SK-N-MC (cell line): ENCODE data around the gene FAIM2.

ENCODE experiments used
- DNase-seq: peaks from one replicate; pipeline ENCODE4 v3.0.0-alpha.2; 2011; ENCODE audit warnings: low read depth, low spot score
- H3K27ac ChIP-seq: fragments of 200-600 bp; sonication (generic); 2 replicates; pipeline ENCODE4 v1.5.1; 2016; ENCODE audit warnings: mixed run types
- H3K36me3 ChIP-seq: fragments of 200-600 bp; sonication (generic); 2 replicates; pipeline ENCODE4 v1.6.1; 2017; ENCODE audit warnings: antibody characterized with exemption, low read length, mixed read lengths; ENCODE audit not compliant: insufficient read depth
- H3K4me3 ChIP-seq: fragments of 200-600 bp; sonication (generic); 2 replicates; pipeline ENCODE4 v1.5.1; 2016
- H3K9ac ChIP-seq: fragments of 200-600 bp; sonication (generic); 2 replicates; pipeline ENCODE4 v1.8.0; 2017; ENCODE audit warnings: mixed run types, mixed read lengths; ENCODE audit not compliant: insufficient read length
- H3K9me3 ChIP-seq: fragments of 200-600 bp; sonication (generic); 2 replicates; pipeline ENCODE4 v1.6.1; 2017; ENCODE audit warnings: low read depth, mild to moderate bottlenecking, antibody characterized with exemption, low read length, moderate library complexity, mixed read lengths
- EZH2 ChIP-seq: fragments of 200-600 bp; sonication (generic); IDR thresholded peaks from one replicate; pipeline ENCODE4 v1.6.1; 2017; ENCODE audit warnings: antibody characterized with exemption
- FOXP2 ChIP-seq: optimal IDR thresholded peaks from 2 replicates; pipeline ENCODE3; 2011; ENCODE audit warnings: mild to moderate bottlenecking, moderate library complexity; ENCODE audit not compliant: insufficient read depth; ENCODE audit errors: extremely low read length, control extremely low read depth
- POLR2AphosphoS5 ChIP-seq: IDR thresholded peaks from 2 replicates; pipeline ENCODE4 v1.6.1; 2012; ENCODE audit warnings: mild to moderate bottlenecking, low read depth, low read length, borderline replicate concordance

FAIM2 gene

DNA sequence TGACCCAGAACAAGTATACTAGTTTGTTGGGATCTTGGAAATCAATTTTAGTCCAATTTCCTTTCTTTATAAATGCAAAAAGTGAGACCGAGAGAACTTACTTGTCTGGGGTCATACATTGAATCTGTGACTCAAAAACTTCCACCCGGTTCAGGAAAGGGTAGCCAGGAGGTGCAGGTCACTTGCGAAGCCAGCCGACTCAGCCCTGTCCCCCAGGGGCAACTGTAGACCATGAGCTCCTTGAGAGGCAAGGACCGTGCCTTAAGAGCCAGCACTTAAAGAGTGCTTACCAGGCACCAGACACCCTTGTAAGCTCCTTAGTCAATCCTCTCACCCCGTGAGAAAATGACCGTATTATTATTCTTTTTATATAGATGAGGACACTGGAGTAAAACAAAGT lies 60.3 kb downstream of the FAIM2 start:
- no peaks in the 10 kb centered on the region for H3K9me3 ChIP-seq
- peak overlapping the region; percentile 99 for H3K4me3 ChIP-seq
- no peaks in the 10 kb centered on the region for H3K36me3 ChIP-seq
- TF ChIP-seq POLR2AphosphoS5: no peak
- no peak for TF ChIP-seq FOXP2
- TF ChIP-seq EZH2: no peak
- H3K27ac ChIP-seq: peak overlapping the region; percentile 90
- peak overlapping the region; percentile 99 for H3K9ac ChIP-seq
- no peak for DNase-seq

DNA sequence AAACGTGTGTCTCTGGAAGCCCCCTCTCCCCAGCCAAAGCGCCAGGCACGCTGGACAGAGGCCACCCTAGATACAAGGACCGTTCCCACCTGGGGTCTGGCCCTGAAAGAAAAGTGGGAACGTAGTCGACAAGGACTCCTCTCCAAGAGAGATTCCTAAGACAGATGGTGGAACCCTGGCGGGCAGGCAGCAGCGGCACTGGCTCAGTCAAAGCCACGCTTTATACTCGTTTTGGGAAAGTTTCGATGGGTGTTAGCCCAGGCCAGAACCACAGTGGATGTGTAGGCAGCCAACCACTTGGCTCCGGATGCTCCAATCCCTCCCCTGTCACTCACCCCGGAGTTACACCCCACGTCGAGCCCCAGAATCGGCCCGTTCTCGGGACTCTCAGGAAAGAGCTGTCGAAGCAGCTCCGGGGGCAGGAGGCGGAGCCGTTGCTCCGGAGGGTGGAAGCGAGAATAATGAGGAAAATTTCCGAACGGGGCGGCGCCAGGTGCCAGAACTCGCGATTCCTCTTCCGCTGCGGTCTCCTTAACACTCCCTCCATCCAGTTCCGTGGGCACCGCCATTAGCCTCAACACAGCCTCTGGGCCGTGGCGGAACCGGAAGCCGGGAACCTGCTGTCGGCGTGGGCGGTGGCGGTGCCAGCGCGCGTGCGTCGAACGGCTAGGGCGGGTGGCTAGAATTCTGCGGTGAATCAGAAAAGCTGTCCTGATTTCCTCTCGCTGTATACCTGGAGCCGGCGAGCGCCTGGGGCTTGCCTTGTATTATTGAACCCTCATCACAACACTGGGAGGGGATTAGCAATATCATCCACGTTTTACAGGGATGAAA lies 61.0 kb downstream of the FAIM2 start, which contains the start of gene BCDIN3D:
Gene BCDIN3D (minus strand): TSS at position 588 of the 834 bp plus-strand sequence. CDS start 19 bp downstream, at position 569.
- H3K9ac ChIP-seq: peak within 1 kb of the TSS; percentile 99
- H3K9me3 ChIP-seq: no peaks in the 10 kb centered on the region
- TF ChIP-seq POLR2AphosphoS5 (peak; percentile 93), FOXP2 (no peak), EZH2 (no peak)
- peak within 1 kb of the TSS; percentile 90 for H3K27ac ChIP-seq
- H3K36me3 ChIP-seq: no peaks in the 10 kb centered on the region
- H3K4me3 ChIP-seq: peak within 1 kb of the TSS; percentile 99
- DNase-seq: no peak

DNA sequence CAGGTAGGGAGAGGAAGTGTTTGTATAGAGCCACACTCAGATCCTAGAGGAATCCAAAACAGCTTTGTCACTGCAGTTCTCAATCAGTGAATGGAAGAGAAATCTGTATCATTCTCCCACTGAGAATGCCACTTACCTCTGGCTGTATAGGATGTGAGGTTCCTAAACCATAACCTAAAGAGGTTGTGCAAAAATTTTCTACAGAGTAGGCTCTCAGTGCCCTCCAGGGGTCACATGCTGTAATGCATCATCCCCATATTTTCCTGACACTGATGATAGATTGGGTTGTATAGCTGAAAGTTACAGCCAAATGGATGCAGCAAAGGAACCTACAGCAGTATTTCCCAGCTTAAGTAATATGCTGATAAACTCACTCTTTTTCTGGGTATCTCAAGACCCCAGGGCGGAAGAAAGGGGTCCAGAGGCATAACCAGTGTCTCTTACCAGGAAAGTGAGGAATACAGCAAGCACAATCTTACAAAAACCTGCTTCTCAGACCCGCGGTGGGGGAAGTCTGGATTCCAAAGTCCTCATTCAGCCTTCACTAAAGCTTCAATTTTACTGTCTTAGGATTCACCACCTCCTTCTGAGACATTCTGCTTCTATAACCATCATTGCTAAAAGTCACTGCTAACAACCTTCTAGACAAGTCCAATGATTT lies 64.6 kb downstream of the FAIM2 start:
- no peak for TF ChIP-seq EZH2
- TF ChIP-seq FOXP2: no peak
- no peak for TF ChIP-seq POLR2AphosphoS5
- no peaks in the 10 kb centered on the region for H3K36me3 ChIP-seq
- DNase-seq: no peak
- H3K4me3 ChIP-seq: no peak overlapping the region
- H3K9ac ChIP-seq: no peak overlapping the region
- no peak overlapping the region for H3K27ac ChIP-seq
- H3K9me3 ChIP-seq: no peaks in the 10 kb centered on the region

DNA sequence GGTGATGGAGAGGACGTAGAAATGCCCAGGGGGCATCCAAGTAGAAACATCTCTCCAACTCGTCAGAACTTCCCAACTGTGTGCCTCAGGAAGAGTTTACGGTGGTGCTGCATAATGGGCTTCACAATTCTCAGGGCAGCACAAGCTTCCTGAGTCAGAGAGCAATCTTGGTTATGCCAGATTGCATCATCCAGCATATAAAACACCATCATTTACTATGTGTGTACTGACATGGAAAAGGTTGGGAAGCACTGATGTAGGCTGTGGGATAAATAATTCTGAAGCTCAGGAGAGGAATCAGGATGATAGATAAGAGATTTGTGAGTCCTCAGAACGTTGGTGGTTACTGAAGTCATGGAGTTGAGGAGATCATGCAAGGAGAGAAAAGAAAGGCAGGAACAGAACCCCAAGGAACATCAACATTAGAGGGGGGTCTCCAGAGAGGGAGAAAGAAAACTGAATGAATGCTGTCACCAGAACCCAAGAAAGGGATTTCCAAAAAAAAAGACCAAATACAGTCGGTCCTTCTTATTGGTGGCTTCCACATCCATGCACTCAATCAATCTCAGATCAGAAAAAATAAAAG lies 70.8 kb downstream of the FAIM2 start:
- TF ChIP-seq POLR2AphosphoS5: no peak
- TF ChIP-seq EZH2: no peak
- no peak for TF ChIP-seq FOXP2
- Histone ChIP-seq H3K4me3 (peak overlapping the region; percentile 53), H3K9ac (peak overlapping the region; percentile 41), H3K27ac (peak overlapping the region; percentile 90), H3K9me3 (no peaks in the 10 kb centered on the region), H3K36me3 (no peaks in the 10 kb centered on the region)
- peak; percentile 57 for DNase-seq

DNA sequence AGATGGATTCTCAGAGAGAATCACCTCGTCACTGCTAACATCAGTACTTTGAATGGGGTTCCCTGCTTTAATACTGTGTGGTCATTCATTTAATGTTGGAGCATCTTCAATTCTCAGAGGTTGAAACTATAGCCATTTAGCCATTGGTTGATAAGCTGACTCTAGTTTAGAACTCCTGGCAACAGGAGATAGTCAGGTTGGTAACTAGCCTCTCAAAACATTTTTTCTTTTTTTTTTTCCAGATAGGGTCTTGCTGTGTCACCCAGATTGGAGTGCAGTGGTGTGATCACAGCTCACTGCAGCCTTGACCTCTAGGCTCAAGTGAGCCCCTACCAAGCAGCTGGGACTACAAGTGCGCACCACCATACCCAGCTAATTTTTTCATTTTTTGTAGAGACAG lies 72.0 kb downstream of the FAIM2 start:
- Histone ChIP-seq H3K4me3 (no peak overlapping the region), H3K9ac (no peak overlapping the region), H3K27ac (peak overlapping the region; percentile 90; the same call in 1 of the 2 replicates), H3K36me3 (no peaks in the 10 kb centered on the region), H3K9me3 (no peaks in the 10 kb centered on the region)
- no peak for DNase-seq
- no peak for TF ChIP-seq EZH2
- TF ChIP-seq POLR2AphosphoS5: no peak
- TF ChIP-seq FOXP2: no peak

DNA sequence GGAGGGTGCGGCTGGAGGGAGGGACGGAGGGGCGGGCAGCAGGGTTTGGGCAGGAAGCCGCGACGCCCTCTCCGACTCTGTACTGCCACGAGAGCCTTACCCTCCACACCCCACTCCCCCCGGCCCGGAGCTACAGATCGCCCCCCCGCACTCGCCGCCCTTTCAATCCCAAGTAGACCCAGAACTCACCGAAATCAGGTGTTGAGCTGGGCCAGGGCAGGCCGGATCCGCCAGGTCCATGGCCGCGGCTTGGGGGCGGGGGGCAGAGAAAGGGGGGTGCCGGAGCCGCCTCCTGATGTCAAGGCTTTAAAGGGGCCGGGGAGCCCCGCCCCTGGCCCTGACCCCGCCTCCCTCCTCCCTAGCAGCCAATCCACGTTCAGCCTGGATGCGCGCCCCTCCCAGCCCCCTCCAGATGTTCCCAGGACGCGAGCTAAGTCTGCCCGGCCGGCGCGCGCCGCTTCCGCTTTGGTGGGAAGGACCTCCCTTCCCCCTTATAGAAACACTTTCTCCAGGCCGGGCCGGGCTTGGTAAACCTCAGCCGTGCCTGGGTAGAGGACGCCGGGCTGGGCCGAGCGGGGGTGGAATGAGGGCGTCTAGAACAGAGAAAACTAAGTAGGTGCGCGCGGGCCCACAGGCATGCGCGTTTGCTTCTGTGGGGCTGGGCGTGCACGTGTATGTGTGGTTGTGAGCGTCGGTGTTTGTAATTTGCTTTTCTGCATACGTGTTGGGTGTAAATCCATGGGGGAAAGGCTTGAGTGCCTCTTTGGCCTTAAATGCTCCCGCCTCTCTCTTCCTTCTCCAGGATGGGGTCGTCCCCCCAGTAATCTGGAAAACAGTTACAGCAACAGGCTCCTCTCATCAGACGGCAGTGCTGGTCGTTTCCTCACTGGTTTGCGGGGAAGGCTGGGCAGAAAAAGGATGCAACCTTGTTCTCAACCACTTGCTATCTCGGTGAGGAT lies 75.3 kb downstream of the FAIM2 start, which contains the start of gene NCKAP5L:
Gene NCKAP5L (minus strand): TSS at position 281 of the 959 bp plus-strand sequence. CDS start 24,369 bp downstream, outside the sequence.
- Histone ChIP-seq H3K36me3 (no peaks in the 10 kb centered on the region; the same call in 1 of the 2 replicates), H3K27ac (peak within 1 kb of the TSS; percentile 87), H3K9ac (peak within 1 kb of the TSS; percentile 85), H3K9me3 (no peaks in the 10 kb centered on the region), H3K4me3 (peak within 1 kb of the TSS; percentile 94)
- DNase-seq: peak; percentile 72
- TF ChIP-seq POLR2AphosphoS5: peak; percentile 83
- no peak for TF ChIP-seq EZH2
- TF ChIP-seq FOXP2: peak; percentile 28

DNA sequence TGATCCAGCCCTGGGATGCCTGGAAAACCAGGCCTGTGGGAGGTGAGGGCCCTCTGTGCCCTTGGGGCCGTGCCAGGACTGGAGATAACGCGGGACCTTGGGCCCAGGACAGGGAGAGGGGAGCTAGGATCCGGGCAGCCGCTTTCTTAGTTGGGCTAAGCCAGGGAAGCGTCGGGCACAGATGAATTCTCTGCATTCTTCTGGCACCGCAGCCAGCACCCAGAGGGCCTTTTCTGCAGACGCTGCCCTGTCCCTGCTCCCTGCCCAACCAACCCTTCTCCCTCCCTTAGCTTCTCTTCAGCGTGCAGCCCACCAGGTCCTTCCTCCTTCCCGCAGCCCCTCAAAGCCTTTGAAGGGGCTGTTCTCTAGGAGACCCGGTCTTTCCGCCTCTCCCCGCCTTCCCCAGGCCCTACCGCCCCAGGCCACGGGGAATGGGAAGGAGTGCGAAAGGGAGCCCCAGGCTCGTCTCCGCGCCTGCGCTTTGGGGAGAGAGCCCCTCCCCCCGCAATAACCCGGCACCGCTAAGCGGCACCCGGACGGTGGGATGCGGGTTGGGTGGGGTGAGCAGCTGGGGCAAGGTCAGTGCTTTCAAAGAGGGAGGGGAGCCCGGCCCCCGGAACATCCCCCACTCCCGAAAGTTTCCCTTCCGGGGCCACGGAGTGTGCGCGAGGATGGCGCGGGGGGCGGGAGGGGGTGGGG lies 76.2 kb downstream of the FAIM2 start:
- H3K36me3 ChIP-seq: peaks cover 4% of the 10 kb centered on the region; the same call in 1 of the 2 replicates
- H3K27ac ChIP-seq: peak overlapping the region; percentile 28; the same call in 1 of the 2 replicates
- no peaks in the 10 kb centered on the region for H3K9me3 ChIP-seq
- H3K4me3 ChIP-seq: peak overlapping the region; percentile 94
- TF ChIP-seq EZH2 (no peak), FOXP2 (no peak), POLR2AphosphoS5 (no peak)
- peak overlapping the region; percentile 81 for H3K9ac ChIP-seq
- DNase-seq: no peak
